Keratinocyte (primary cell): ENCODE data around the gene TEX29.

Experiments
- EZH2 ChIP-seq: IDR thresholded peaks from one replicate; pipeline ENCODE4 v1.6.1; 2012; ENCODE audit warnings: inconsistent platforms, mild to moderate bottlenecking, low read length, moderate library complexity
- TF ChIP-seq, protein P1 (sequence below), 3 experiments: IDR thresholded peaks in 1 of 3; conservative IDR thresholded peaks in 1 of 3; optimal IDR thresholded peaks in 1 of 3; 2 replicates in 2 of 3; 3 replicates in 1 of 3; pipeline versions ENCODE3 to v1.5.1; 2011; ENCODE audit warnings: low read length in 3 of 3, mild to moderate bottlenecking in 3 of 3, moderate library complexity in 2 of 3, control low read depth in 1 of 3, inconsistent platforms in 1 of 3; ENCODE audit not compliant: insufficient read depth in 2 of 3; ENCODE audit errors: extremely low read depth in 1 of 3

- TF ChIP-seq, protein P1, sequence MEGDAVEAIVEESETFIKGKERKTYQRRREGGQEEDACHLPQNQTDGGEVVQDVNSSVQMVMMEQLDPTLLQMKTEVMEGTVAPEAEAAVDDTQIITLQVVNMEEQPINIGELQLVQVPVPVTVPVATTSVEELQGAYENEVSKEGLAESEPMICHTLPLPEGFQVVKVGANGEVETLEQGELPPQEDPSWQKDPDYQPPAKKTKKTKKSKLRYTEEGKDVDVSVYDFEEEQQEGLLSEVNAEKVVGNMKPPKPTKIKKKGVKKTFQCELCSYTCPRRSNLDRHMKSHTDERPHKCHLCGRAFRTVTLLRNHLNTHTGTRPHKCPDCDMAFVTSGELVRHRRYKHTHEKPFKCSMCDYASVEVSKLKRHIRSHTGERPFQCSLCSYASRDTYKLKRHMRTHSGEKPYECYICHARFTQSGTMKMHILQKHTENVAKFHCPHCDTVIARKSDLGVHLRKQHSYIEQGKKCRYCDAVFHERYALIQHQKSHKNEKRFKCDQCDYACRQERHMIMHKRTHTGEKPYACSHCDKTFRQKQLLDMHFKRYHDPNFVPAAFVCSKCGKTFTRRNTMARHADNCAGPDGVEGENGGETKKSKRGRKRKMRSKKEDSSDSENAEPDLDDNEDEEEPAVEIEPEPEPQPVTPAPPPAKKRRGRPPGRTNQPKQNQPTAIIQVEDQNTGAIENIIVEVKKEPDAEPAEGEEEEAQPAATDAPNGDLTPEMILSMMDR (optimal IDR thresholded peaks at IDR 0.05 in 1 of 3, IDR thresholded peaks at IDR 0.05 in 1 of 3, conservative IDR thresholded peaks at IDR 0.05 in 1 of 3; ENCODE audit: extremely low read depth in 1 of 3, insufficient read depth in 2 of 3, low read length in 3 of 3), result no peak
- no peak for TF ChIP-seq EZH2
These were observed 4.9 kb downstream of the TEX29 start for GRCh38 chr13:111325146-111325890.
